ENCODE data around the gene ZDHHC11.
"Not testable (repeated sequence)": the region's sequence is repeated elsewhere in the genome, so short reads cannot be mapped to it uniquely, and the experiment has no call there.

Gene ZDHHC11

GRCh38 chr5:798505-799138 lies 52.2 kb downstream of the ZDHHC11 start:
- FAIRE-seq: not testable (repeated sequence)

GRCh38 chr5:797986-798385 lies 52.8 kb downstream of the ZDHHC11 start:
- FAIRE-seq: not testable (repeated sequence)

GRCh38 chr5:795873-796272 lies 54.9 kb downstream of the ZDHHC11 start:
- not testable (repeated sequence) for FAIRE-seq

GRCh38 chr5:794948-795347 lies 55.8 kb downstream of the ZDHHC11 start:
- not testable (repeated sequence) for FAIRE-seq

GRCh38 chr5:788703-789102 lies 62.1 kb downstream of the ZDHHC11 start:
- FAIRE-seq: not testable (repeated sequence)

- not testable (repeated sequence) for FAIRE-seq
Measured at GRCh38 chr5:787857-788233, 62.9 kb downstream of the ZDHHC11 start.

GRCh38 chr5:787224-787856 lies 63.4 kb downstream of the ZDHHC11 start:
- FAIRE-seq: not testable (repeated sequence)

GRCh38 chr5:785181-785705 lies 65.5 kb downstream of the ZDHHC11 start:
- not testable (repeated sequence) for FAIRE-seq

- FAIRE-seq: not testable (repeated sequence)
Measured at GRCh38 chr5:784428-785177, 66.2 kb downstream of the ZDHHC11 start, which contains the start of gene ZDHHC11B. TSS of gene ZDHHC11B (minus strand) at chr5:784729. CDS start at chr5:766919, 17,810 bp downstream.

GRCh38 chr5:783881-784427 lies 66.8 kb downstream of the ZDHHC11 start:
- FAIRE-seq: not testable (repeated sequence)

- not testable (repeated sequence) for FAIRE-seq
Measured at GRCh38 chr5:783049-783802, 67.6 kb downstream of the ZDHHC11 start.

GRCh38 chr5:782356-782755 lies 68.4 kb downstream of the ZDHHC11 start:
- not testable (repeated sequence) for FAIRE-seq

GRCh38 chr5:780571-780970 lies 70.2 kb downstream of the ZDHHC11 start:
- not testable (repeated sequence) for FAIRE-seq

GRCh38 chr5:778967-779366 lies 71.8 kb downstream of the ZDHHC11 start:
- not testable (repeated sequence) for FAIRE-seq

- FAIRE-seq: not testable (repeated sequence)
Measured at GRCh38 chr5:778421-778820, 72.4 kb downstream of the ZDHHC11 start.

- FAIRE-seq: no peak
Measured at GRCh38 chr5:777756-778161, 73.0 kb downstream of the ZDHHC11 start.

GRCh38 chr5:776862-777711 lies 73.7 kb downstream of the ZDHHC11 start:
- no peak for FAIRE-seq

GRCh38 chr5:775961-776861 lies 74.6 kb downstream of the ZDHHC11 start:
- FAIRE-seq: no peak

GRCh38 chr5:775595-775960 lies 75.2 kb downstream of the ZDHHC11 start:
- FAIRE-seq: not testable (repeated sequence)

- FAIRE-seq: not testable (repeated sequence)
Measured at GRCh38 chr5:774854-775505, 75.8 kb downstream of the ZDHHC11 start.

Measured in A204.1 (cell line).